ENCODE results near the gene GABBR2.

DNA sequence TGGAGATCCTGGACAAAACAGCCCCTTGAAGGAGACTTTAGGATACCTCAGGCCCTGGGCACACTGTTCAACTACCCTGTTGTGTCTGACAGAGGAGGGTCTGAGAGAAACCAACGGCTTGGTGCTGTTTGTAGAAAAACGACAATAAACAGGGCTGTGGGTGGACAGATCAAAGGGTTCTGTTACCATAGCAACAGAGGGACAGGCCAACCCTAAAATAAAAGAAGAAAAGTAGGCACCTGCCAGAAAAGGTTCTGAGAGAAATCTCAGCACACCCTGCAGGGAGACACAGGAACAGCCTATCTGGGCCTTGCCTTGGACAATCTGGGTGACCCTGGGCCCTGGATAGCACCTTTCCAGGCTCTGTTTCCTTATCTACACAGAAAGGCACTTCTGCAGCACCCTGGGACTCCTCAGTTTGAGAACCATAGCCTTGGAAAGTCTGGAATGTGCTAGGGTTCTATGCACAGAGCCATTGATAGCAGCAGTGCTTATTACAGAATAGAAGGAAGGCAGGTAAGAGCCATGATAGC, 348.5 kb downstream of the GABBR2 start:
- TF ChIP-seq, protein P1, sequence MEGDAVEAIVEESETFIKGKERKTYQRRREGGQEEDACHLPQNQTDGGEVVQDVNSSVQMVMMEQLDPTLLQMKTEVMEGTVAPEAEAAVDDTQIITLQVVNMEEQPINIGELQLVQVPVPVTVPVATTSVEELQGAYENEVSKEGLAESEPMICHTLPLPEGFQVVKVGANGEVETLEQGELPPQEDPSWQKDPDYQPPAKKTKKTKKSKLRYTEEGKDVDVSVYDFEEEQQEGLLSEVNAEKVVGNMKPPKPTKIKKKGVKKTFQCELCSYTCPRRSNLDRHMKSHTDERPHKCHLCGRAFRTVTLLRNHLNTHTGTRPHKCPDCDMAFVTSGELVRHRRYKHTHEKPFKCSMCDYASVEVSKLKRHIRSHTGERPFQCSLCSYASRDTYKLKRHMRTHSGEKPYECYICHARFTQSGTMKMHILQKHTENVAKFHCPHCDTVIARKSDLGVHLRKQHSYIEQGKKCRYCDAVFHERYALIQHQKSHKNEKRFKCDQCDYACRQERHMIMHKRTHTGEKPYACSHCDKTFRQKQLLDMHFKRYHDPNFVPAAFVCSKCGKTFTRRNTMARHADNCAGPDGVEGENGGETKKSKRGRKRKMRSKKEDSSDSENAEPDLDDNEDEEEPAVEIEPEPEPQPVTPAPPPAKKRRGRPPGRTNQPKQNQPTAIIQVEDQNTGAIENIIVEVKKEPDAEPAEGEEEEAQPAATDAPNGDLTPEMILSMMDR (conservative IDR thresholded peaks at IDR 0.05), result no peak
- no peak for TF ChIP-seq EZH2 (IDR thresholded peaks at IDR 0.05; ENCODE audit: low read depth)
